ENCODE measurements around the gene FMN1. TPM values are rescaled to one million over a fixed set of nuclear protein-coding genes. Genes with fewer than 3 reads are reported as not detected.

FMN1 gene
- total RNA-seq, 1 donor from 2014 or later = 37.1 TPM

DNA sequence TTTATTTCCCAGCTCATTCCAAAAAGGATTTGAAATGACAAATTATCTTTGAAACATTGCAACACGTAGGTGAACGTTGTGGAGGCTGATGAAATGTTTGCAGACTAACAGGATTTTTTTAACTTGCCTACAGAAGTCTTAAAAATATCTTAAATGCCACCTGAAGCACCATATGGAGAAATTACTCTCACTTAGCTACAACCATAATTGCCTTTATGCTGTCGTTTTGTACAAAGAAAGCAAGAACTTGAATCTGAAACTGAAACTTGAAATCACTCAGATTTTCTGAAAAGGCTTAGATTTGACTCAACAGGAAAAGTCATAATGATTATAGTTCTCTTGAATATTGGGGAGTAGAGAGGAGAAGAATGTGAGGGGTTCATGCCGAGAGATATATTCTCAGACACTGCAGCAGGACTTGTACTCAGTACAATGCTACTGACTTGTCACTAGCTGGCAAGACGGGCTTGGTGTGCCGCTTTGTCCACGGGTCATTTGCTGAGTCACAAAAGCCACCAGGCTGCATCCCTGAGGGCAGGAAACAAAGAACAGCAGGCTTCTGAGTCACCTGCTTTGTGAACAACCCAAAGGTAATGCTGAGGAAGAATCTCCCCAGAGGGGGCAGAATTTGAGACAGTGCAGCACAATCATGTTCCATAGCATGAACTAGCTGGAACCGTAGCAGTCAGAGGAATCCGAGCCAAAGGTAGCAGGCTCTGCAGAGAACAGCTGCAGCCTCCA is 7.1 kb upstream of the FMN1 start:
- no peak for DNase-seq (ENCODE audit: low spot score)

DNA sequence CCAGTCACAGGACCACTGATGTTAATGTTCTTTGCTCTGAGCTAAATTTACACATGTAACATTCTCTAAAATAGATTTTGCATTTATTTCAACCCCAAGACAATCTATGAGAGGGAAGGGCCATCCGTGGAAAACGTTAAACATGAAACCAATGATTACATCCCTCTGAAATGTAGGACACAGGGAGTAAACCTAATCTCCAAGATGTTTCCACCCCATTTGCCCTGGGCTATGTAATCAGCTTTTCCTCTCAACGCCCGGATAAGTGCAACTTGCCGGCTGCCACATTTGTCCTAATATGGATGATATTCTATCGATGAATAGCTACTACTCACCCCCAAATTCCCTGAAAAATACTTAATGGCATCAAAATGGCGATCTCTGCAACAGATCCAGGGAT is 6.4 kb upstream of the FMN1 start:
- DNase-seq (ENCODE audit: low spot score) = no peak

DNA sequence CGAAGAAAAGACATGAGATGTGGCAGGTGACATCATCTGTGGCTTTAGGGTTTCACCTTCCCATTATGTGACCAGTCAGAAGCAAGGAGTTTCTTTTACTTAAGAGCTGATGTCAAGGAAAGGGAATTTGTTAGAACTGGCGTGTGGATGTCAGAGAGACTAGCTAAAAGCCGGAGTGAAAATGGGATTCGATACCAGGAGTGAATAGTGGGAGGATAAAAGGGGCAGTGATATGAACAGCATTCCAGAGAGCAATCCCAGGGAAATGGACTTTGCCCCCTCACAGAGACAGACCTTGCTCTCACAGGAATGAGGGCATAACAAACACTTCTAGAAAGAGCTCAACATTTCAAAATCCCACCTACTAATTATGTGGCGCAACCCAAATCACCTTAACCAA is 5.9 kb upstream of the FMN1 start:
- no peak for DNase-seq (ENCODE audit: low spot score)

DNA sequence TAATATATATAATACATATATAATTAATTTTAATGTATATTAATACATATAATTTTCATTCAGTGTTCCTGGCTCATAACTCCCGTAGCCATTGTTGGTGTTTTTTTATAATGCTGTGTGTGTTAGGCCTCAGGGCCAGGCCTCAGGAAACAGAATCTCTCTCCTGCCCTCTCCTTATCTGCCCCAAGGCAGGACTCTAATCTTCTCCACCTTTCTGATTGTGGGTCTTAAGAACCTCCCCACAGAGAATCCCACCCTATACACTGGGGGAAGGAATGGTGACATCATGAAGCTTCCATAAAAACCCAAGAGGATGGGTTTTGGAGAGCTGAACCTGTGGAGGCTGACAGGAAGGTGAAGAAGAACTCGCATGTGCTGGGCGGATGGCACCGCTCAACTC is 4.0 kb upstream of the FMN1 start:
- DNase-seq (ENCODE audit: low spot score) = no peak

DNA sequence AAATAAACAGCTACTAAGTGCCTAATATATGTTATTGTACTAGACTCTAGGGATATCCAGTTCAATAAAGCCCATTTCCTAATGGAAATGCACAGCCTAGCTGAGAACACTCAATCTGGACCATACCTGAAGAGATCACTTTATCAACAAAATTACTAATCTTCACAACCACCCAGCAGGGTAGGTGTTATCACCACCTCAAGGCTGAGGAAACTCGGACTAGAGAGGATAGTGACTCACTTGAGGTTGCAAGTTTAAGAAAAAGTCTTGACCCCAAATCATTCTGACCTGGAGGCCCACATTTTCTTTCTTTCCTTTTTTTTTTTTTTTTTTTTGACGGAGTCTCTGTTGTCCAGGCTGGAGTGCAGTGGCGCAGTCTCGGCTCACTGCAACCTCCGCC is 3.1 kb upstream of the FMN1 start:
- DNase-seq (ENCODE audit: low spot score) = no peak

DNA sequence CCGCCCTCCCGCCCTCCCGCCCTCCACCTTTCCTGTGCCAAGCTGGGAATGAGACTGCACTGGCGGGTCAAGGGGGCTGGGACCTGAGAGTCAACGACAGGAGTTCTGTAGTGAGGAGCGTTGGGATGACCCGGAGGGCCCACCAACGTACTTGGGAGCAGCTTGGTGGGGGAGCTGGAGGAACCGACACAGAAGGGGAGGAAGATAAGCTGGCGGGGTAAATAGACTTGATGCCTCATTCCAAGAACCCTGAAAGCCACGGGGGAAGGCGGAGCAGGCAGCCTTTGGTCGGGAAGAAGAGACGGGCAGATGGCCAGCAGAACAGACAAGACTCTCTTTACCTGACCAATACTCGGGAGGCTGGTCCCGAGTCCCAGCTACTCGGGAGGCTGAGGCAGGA is 277 bp downstream of the FMN1 start:
- DNase-seq (ENCODE audit: low spot score) = no peak

DNA sequence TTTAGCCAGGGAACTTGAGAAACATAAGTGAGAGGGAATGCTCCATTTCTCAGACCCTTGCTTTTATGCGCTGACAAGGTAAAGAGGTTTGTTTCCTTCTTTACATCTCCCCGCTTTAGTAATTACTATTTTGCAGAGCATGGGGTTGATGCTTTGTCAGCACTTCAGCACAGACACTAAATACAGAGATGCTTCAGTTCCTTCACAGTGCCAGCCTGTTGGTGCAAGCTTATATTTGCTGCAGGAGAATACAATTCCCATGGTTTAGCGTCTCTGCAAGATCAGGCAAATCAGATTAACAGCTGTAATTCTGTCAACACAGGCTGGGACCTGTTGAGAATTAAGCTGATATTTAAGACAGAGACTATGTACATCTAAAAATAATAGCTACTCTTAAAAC is 2.9 kb downstream of the FMN1 start:
- no peak for DNase-seq (ENCODE audit: low spot score)

DNA sequence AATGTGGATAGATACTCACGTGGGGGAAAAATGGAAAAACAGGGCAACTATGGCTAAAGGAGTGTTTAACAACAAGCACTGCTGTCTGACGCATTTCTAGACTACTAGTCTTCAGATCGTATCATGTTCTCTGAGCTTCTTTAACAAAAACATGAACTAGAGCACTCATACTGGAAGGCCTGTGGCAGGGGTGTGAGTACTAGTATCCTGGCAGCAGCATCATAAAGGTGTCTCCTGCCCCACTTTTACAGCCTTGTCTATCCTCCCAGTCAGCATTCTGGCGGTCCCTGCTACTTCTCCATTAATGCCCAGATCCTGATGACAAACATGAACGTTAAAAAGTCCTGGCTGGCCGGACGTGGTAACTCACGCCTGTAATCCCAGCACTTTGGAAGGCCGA is 4.0 kb downstream of the FMN1 start:
- DNase-seq (ENCODE audit: low spot score) = no peak

DNA sequence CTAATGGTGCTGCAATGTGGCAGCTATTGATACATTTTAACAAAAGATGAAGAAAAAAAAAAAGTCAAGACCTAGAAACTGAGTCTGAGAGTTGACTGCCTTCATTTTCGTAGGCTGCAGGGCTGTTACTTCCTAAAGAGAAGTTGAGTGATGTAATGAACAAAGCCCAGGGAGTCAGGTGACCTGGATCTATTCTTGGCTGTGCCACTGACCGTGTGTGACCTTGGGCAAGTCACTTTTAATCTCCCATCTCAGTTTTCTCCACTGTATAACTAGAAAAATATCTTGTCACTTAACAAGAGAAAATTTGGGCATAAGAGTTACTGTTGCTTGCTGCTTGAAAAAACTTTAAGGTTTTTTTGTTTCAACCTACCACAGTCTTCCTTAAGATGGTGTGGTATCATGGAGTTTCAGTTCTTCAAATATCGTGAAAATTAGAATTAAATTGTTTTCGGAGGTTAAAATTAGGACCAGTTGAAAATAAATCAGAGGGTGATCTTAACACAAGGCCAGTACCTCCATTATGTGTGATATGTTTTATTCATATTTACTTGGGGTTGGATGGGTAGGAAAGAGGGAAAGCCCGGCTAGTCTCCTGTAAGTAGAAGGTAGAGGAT is 5.8 kb downstream of the FMN1 start:
- DNase-seq (ENCODE audit: low spot score) = no peak

DNA sequence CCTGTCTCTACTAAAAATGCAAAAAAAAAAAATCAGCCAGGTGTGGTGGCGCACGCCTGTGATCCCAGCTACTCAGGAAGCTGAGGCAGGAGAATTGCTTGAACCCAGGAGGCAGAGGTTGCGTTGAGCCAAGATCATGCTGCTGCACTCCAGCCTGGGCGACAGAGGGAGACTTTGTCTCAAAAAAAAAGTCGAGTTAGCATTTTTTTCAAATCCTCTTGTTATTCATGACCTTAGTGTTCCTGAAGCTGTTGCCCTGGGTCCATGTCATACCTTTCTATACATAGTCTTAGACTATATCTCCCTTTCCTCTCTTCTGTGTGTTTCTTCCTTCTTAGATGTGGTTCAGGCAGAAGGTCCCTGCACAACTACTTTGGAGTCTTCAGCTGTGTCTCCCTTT is 6.4 kb downstream of the FMN1 start:
- DNase-seq (ENCODE audit: low spot score) = no peak

DNA sequence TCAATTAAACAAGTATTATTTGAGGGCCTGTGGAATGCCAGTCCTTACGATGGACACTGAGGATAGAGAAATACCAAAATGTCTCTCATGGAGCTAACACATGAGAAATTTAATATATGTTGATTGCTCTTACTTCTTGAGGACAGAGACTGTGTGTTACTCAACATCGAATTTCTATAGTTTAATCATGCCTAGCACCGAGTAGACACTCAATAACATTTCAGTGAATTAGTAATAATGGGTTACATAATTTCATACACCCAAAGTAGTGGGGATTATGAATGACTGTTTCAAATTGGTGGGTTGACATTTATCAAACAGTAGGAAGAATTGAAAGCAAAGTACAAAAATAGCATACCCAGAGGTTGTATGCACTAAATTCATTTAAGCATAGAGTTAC is 11.2 kb downstream of the FMN1 start:
- DNase-seq (ENCODE audit: low spot score) = no peak

DNA sequence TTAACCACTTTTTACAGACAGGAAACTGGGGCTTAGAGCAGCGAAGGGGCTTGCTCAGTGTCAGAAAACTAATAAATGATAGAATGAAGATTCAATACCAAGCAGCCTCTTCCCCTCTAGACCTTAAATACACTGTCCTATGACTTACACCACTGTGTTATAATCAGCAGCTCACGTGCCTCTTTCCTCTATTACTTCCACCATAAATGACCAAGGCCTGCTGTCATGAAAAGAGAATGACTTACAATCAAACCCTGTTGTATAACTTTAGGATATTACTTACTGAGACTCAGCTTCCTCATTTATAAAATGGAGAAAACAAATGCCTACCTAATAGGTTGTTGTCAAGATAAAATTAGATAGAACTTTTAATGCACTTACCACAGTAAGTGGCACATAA is 11.6 kb downstream of the FMN1 start:
- DNase-seq (ENCODE audit: low spot score) = no peak

DNA sequence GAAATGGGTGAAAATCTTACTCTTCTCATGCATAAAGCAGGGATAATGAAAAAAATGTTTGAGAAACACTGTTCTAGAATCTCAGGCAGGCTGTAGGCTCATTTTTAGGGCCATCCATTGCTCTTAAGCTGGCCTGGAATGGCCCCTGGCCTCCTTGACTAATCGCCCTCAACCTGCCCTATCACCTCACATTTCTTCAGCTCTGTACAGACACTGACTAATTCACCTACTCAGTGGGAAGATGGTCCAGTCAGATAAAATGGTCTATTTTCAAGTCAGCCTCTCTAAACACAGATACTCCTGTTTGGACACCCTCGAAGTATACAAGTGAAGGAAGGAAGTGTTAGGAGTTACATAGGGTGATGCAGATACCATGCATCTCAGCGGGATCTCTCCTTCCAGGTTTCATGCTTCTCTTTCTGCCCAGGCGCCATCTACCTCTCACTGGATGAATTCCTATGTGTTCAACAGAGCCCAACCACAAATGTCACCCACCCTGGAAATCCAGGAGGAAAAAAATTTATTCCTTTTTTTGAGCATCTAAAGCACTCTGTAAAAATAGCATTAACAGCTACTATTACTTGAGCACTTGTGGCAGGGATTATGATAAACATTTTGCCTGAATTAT is 12.1 kb downstream of the FMN1 start:
- no peak for DNase-seq (ENCODE audit: low spot score)

DNA sequence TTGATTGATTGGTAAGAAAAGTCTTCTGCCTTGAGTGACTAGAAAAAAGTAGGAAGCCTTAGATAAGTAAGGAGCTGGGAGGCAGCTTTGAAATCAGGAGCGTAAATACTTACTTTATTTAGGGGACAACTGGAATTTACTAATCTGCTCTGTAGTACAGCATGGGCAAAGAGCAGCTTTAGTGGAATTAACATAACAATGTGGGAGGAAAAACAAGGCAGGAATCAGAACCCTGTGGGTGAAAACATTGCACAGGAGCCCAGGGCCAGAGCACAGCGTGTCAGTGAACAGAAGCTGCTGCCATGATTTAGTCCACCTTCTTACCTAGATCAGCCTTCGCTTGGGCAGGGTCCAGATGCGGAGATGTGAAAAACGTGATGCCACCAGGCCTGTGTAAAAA is 14.6 kb downstream of the FMN1 start:
- no peak for DNase-seq (ENCODE audit: low spot score)

DNA sequence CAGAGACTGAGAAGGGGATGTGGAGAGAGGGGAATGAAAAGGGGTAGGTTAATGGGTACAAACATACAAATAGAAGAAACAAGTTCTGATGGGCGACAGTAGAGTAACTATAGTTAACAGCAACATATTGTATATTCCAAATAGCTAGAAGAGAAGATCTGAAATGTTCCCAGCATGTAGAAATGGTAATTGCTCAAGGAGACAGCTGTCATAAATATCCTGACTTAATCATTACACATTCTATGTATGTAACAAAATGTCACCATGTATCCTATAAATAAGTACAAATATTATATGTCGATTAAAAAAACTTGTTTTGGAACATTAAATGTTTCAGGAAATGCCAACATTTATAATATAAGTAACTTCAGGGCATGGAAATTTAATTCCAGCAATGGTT is 23.3 kb downstream of the FMN1 start:
- no peak for DNase-seq (ENCODE audit: low spot score)

DNA sequence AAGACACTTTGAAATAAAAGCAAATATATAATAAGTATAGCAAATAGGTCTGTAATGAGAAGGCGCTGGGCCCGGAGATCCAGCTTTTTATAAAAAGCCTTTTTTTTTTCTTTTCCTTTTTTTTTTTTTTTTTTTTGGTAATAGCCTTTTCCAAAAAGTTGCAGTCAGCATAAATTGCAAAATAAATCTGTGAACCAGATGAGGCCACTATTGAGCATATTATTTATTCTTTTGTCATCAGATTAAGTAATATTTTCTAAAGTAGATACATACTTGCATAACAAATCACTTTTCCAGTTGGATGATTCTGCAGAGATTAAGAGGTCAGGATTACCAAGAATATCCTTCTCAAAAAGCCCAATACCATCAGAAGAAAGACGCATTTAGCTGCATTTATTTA is 24.9 kb downstream of the FMN1 start:
- no peak for DNase-seq (ENCODE audit: low spot score)

DNA sequence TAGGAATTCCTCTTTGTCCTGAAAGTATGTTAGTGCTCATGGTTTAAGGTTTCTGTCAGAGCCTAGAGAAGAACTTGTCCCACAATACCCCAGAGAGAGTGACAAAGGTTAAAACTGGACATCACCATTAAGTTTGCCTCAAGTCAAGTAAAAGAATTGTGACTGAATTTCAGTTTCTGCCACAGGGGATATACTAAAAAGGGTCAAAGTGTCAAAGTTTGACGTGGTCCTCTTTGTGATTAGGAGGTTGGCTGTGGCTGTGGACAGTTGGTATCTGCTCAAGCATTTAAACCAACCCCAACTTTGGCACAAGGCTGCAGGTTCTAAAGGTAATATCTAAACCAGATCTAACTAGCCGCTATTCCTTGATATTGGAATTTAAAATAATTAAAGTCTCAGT is 26.1 kb downstream of the FMN1 start:
- no peak for DNase-seq (ENCODE audit: low spot score)

DNA sequence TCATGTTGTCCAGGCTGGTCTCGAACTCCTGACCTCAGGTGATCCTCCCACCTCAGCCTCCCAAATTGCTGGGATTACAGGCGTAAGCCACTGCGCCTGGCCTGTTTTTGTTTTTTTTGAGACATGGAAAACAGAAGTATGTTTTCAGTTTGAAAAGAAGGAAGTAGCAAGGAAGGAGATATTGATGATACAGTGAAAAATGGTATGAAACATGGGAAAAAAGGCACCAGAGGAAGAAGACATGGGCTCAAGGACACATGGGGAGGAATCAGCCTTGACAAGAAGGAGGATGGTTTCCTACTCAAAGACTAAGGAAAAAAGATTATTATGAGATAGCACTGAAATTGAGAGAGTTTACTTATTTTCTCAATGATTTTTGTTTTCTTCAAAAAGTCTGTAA is 30.7 kb downstream of the FMN1 start:
- DNase-seq (ENCODE audit: low spot score) = no peak

DNA sequence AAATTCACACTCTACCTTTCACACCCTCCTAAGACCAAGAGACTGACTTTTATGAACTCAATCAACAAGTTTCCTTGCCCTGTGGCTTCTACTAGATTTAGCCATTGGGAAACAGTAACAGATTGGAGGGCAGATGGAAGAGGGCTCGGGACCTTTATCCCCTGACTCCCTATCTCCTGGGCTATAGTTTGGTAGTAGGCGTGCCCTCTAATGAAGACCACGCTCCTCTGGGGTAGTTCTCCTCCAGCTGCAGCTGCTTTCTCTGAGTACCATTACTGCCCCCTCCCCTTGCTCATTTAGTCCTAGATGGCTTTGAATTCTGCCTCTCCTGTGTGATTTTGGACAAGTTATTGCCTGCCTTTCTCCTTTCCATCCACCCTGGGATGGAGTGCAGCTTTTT is 33.3 kb downstream of the FMN1 start:
- no peak for DNase-seq (ENCODE audit: low spot score)

DNA sequence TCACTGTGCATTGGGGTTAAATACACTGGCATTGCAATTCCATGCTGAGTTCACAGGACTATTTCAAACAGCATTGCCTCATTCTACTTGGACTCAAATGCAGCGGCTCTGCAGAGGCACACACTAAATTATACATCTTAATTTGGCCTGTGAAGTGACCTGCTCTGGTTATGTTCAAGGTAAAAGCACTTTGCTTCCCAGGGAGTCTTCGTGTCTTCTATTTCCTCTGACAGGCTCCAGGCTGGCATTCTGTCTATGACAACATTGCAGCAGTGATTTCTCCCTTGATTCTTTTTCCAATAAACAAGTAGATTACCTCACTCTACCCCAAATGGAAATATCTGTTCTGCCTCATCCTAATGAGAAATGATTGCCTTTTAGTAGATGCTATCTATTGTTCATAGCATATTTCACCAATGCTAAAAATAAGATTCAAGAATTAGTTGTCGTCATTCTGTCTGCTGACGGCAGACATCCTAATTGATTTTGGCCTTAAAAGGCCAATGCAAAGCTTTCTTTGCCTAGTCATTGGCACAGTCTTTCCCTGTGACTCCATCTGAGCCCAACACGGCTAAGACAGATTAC is 33.8 kb downstream of the FMN1 start:
- DNase-seq (ENCODE audit: low spot score) = no peak

DNA sequence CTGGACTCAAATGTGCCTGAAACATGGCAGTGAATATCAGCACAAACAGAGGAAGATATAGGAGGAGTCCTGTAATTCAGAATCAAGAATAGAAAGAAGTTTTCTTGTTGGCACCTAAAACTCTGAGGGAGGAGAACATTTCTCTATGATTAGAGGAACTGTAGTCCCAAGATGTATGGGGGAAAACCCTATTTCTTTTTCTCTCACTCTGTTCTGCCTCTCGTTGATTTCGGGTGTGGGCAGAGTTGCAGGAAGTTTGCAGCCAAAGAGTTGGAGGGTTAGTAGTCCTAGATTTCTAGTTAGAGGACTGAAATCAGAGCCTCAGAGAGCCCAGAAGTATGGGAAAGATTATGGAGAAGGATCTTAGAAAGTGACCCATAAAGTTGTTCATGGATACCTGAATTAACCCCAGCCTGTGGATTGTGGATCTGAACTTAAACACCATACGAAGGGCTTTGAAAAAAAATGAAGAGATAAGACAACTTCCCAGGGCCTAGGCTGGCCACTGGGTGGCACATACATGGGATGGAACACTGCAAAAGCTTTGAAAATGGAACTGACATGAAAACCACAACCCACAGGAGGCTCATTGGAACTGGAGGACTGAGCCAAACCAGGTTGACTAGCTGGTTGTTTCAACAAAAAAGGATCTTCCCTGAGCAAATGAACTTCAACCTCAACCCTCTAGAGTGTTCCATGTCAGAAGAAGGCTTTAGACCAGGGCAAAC is 34.6 kb downstream of the FMN1 start:
- no peak for DNase-seq (ENCODE audit: low spot score)

DNA sequence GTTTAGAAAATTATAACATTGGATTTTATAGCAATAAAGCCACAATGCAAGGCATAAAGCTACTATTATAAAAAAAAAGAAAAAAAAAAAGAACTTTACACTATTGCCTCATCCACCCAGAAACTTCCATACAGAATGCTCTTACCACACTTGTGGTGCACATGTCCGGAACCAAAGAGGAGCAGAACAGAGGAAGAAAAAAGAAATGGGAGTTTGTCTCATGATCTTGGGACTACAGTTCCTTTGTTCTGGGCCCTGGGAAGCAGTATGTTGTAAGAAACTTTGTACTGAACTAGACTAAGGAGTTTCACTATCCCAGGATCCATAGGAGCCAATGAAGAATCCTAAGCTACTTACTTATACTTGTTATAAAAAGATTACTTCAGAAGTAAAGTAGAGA is 36.1 kb downstream of the FMN1 start:
- DNase-seq (ENCODE audit: low spot score) = no peak
